GM21825 (cell line): Measurements from ENCODE around the gene TCTN1.
"Not testable (repeated sequence)": the region's sequence is repeated elsewhere in the genome, so short reads cannot be mapped to it uniquely, and the experiment has no call there.

Source experiments
- ATAC-seq: cut with Tn5 transposase; IDR thresholded peaks from one replicate; pipeline ENCODE4 v1.9.1; 2021; ENCODE audit warnings: mild to moderate bottlenecking, moderate library complexity; ENCODE audit not compliant: unreplicated experiment

Gene TCTN1

DNA sequence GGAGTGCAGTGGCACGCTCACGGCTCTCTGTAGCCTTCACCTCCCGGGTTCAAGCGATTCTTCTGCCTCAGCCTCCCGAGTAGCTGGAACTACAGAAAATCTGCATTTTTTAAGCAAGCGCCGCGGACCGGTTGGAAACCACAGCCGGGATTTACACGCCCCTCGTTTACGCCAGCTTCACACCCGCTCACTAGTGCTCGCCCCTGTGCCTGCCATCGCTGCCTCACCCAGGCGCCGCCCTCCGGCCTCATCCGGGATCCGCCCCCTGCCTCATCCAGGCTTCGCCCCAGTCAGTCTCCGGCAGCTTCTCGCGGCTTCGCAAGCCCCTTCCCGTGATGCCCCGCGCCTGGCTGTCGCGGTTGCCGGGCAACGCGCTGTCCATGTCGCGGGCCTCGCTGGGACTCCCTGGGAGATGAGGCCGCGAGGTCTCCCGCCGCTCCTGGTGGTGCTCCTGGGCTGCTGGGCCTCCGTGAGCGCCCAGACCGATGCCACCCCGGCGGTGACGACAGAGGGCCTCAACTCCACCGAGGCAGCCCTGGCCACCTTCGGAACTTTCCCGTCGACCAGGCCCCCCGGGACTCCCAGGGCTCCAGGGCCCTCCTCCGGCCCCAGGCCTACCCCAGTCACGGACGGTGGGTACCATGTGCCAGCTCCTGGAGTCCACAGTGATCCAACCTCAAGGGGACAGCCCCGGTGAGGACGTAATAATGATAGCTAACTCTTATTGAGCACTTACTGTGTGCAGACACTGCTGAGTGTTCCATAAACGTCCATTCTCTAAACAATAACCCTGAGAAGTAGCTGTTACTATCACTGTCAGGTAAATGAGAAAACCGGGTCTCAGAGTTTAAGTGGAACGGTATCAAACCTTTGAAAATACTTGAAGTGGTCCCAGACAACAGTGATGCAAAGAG lies at the start of gene TCTN1:
TCTN1 (plus strand) TSS at position 359 of the 914 bp plus-strand sequence; CDS start at position 413, 54 bp downstream.
- ATAC-seq: peak; percentile 91

GRCh38 chr12:110564471-110564991 lies 49.4 kb upstream of the TCTN1 start:
- no peak for ATAC-seq

DNA sequence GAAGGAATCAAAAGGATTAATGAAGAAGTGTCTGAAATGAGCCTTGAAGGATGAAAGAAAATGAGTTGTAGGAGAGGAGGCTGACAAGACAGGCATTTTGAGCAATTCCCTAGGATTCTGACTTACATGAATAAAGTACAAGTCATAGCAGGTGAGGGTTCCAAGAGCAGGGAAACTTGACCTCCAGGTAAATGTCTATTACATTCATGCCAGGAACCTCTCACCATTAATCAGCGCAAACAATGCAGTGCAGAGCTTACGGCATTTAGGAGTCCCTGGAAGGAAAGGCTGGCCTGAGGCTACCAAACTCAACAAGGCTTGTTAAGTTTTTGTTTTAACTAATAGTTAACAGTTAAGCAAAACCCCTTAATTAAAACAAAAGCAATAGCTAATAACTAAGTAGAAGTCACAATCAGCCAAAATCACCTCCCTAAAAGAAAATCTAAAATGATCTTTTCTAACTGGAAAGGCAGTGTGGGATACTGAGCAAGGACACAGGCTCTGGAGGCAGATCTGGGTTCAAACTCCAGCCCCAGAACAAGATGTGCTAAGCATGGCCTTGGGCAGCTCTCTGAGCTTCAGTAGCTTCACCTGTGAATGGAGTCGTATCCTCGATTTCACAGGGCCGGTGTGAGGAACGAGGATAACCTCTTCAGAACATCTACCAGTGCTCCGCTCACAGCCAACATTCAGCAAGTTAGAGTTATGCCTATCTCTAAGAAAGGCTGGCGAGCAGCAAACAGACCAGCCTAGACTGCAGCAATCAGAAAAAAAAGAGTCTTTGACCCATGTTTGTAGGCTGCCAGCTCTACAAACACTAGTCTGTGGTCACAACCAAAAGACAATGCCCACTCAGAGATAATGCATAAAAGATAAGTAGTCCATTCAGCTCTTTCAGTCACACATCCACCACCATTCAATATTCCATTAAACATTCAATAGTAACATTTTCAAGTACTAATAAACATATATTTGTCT lies 47.7 kb upstream of the TCTN1 start:
- no peak for ATAC-seq

GRCh38 chr12:110566993-110567392 lies 46.9 kb upstream of the TCTN1 start:
- no peak for ATAC-seq

DNA sequence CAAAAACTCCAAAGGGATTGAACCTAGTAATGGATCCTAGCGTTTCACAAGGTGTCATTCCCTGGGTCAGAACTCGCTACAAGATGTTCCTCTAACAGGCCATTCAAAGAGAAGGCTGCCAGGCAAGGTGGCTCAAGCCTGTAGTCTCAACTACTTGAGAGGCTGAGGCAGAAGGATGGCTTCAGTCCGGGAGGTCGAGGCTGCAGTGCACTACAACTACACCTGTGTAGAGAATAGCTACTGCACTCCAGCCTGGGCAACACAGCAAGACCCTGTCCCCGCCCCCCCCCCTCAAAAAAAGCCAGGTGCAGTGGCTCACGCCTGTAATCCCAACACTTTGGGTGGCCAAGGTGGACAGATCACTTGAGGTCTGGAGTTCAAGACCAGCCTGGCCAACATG lies 45.2 kb upstream of the TCTN1 start:
- no peak for ATAC-seq

DNA sequence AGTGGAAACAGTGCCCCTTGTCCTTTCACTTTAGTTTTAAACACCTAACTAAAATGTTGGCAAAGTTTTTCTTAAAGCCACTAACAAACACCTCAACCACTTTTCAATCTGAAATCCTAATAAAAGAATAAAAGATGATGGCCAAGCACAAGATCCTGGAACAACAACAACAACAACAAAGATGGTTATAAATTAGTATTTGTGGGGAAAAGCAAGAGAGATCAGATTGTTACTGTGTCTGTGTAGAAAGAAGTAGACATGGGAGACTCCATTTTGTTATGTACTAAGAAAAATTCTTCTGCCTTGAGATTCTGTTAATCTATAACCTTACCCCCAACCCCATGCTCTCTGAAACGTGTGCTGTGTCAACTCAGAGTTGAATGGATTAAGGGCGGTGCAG lies 44.1 kb upstream of the TCTN1 start:
- ATAC-seq: not testable (repeated sequence)

- not testable (repeated sequence) for ATAC-seq
These were observed 43.1 kb upstream of the TCTN1 start for GRCh38 chr12:110570798-110571197.

DNA sequence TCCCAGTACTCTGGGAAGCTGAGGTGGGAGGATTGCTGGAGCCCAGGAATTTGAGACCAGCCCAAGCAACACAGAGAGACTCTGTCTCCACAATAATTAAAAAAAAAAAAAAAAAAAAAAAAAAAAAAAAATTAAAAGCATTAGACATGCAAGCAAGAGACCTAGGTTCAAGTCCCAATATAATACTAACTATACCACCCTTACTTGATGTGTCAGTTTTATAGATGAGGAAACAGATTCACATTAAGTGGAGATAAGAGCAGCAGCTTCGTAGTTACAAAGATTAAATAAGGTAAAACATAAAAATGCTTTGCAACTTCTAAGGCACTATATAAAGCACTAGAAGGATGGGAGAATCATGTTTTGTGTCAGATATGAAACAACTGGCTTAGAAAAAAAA lies 39.9 kb upstream of the TCTN1 start:
- ATAC-seq: no peak

GRCh38 chr12:110574717-110575230 lies 39.2 kb upstream of the TCTN1 start:
- ATAC-seq: not testable (repeated sequence)

DNA sequence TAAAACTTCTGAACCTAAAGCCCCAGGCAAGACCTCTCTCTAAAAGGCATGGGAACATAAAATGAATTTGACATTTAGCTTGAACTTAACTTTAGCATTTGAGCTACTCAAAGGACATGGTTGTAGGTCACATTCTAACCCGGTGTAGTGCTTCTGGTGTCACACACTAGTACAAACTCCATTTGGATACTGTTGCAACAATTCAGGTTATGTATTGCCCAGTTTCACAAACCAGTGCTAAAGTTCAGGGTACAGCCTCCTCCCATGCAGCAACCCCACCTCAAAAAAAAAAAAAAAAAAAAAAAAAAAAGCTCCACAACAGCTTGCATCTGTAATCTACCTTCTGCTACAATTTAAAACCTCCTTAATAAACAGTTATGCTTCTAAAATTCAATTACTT lies 38.6 kb upstream of the TCTN1 start:
- no peak for ATAC-seq

DNA sequence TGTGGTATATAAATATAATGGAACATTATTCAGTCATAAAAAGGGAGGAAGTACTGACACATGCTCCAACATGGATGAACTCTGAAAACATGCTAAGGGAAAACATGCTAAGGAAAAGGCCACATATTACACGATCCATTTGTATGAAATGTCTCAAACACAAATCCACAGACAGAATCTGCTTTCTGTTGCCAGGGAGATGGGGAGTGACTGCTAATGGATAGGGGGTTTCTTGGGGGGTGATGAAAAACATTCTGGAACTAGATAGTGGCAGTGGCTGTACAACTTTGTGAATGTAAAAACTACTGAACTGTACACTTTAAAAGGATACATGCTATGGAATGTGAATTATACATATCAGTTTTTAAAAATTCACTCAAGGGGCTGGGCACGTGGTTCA lies 37.4 kb upstream of the TCTN1 start:
- ATAC-seq: no peak

GRCh38 chr12:110577864-110578693 lies 35.9 kb upstream of the TCTN1 start:
- ATAC-seq: no peak

- ATAC-seq: no peak
These were observed 35.0 kb upstream of the TCTN1 start for GRCh38 chr12:110578694-110579534.

GRCh38 chr12:110579535-110580253 lies 34.2 kb upstream of the TCTN1 start:
- ATAC-seq: no peak

GRCh38 chr12:110581931-110582275 lies 32.0 kb upstream of the TCTN1 start:
- ATAC-seq: no peak

DNA sequence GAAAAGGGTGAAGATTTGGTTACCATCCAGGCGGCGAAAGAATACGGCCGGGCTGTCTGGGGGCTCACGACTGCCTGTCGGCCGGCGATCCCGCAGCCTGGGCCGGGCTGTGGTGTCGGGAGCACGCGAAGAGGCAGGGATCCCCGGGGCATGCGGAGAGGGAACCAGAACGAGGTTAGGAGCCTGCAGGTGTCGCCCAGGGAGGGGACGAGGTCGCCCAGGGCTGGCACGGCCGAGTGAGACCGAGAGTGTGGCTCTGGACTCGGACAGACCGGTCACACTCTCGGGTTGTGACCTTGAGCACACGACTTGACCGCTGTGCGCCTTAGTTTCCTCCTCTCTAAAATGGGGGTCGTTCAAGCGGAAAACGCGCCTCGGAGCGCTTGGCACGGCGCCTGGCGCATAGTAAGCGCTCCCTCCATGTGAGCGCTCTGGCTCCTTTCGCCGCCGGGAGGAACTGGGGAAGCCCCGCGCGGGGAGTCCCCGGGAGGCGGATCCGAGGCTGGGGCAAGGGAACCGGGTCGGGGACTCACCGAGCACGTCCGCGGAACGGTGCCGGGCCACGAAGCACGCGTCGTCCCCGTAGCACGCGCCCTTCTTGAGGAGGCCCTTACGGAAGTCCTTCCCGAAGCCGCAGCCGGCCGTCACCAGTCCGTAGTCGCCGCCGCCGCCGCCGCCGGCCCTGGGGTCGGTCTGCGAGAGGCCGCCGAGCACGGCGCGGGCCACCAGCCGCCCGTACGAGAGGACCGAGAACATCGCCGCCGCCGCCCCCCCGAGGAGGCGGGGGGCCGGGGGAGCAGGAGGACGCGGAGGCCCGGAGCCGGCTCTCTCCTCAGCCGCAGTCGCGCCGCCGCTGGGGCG lies 31.4 kb upstream of the TCTN1 start:
- peak; percentile 42 for ATAC-seq

DNA sequence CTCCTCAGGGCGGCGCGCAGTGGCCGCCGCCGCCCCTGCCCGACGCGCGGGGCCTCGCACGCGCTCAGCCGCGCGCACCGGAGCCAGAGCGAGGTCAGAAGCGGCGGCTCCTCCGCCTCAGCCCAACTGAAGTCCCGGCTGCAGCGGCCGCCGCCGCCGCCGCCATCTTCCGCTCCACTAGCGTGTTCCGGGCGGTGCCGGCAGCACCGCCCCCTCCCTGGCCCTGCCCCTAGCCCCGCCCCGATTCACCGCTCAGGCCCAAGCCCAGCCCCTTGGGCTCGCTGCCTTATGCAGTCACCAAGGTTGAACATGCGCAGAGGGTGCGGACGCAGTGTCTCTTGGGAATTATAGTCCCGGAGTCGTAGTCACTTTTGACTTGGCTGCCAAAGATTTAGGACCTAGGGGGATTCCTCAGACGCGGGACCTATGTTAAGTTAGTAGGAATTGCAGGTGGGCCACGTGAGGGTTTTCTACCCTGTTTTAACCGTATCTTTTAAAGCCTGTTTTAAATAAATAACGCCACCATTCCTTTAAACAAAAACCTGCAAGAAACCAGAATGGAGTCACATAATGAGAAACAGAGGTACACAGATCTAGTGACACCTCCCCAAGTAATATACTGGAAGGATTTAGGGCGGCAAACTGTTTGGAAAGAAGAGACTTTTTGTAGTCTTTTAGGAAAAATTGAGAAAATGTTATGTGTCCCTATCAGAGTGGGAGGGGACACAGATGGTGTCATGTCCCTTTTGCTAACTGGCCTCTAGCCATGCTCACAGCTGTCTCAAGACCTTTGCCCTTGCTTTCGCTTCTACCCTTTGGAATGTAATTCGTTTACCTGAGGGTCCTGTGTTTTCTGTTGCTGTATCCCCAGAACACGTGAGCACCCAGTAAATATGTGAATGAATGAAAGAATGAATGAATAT lies 30.5 kb upstream of the TCTN1 start, which contains the start of gene PPTC7:
PPTC7 (minus strand) TSS at position 182 of the 923 bp plus-strand sequence. CDS start 287 bp downstream, outside the sequence.
- ATAC-seq: peak; percentile 85
